Hematopoietic multipotent progenitor cell treated with erythropoietin and hydrocortisone succinate and interleukin-3 and kit ligand, for 6 days (in vitro differentiated cells): ENCODE data around the gene TNKS2.
A peak's percentile ranks its signal among the peaks of the same experiment; 100 is the strongest.
"Not testable (repeated sequence)": the region's sequence is repeated elsewhere in the genome, so short reads cannot be mapped to it uniquely, and the experiment has no call there.

ENCODE experiments used
- DNase-seq: peaks from one replicate; pipeline ENCODE4 v3.0.0-alpha.2; 2015

Gene TNKS2

GRCh38 chr10:91797874-91798648, at the start of gene TNKS2:
Gene TNKS2, plus strand, starts transcription at chr10:91798426. Its CDS starts 265 bp downstream, at chr10:91798691.
- DNase-seq: peak; percentile 96

GRCh38 chr10:91749592-91749991, 48.6 kb upstream of the TNKS2 start:
- not testable (repeated sequence) for DNase-seq

GRCh38 chr10:91756286-91756685, 41.9 kb upstream of the TNKS2 start:
- peak; percentile 5 for DNase-seq

GRCh38 chr10:91758303-91759146, 39.7 kb upstream of the TNKS2 start:
- DNase-seq: peak; percentile 84

GRCh38 chr10:91759581-91759986, 38.6 kb upstream of the TNKS2 start:
- DNase-seq: peak; percentile 27

- no peak for DNase-seq
Observed at GRCh38 chr10:91761721-91762120, 36.5 kb upstream of the TNKS2 start.

GRCh38 chr10:91762878-91763277, 35.3 kb upstream of the TNKS2 start:
- DNase-seq: peak; percentile 9

GRCh38 chr10:91766676-91767075, 31.6 kb upstream of the TNKS2 start:
- DNase-seq: no peak

GRCh38 chr10:91768123-91768522, 30.1 kb upstream of the TNKS2 start:
- DNase-seq: no peak

- peak; percentile 16 for DNase-seq
Observed at GRCh38 chr10:91771907-91772306, 26.3 kb upstream of the TNKS2 start.

GRCh38 chr10:91772461-91772860, 25.8 kb upstream of the TNKS2 start:
- no peak for DNase-seq

- DNase-seq: no peak
Observed at GRCh38 chr10:91772869-91773268, 25.4 kb upstream of the TNKS2 start.

GRCh38 chr10:91774571-91774970, 23.7 kb upstream of the TNKS2 start:
- DNase-seq: no peak

GRCh38 chr10:91775731-91776130, 22.5 kb upstream of the TNKS2 start:
- DNase-seq: no peak

GRCh38 chr10:91776266-91776665, 22.0 kb upstream of the TNKS2 start:
- DNase-seq: no peak

- DNase-seq: no peak
Observed at GRCh38 chr10:91778485-91778884, 19.7 kb upstream of the TNKS2 start.

- no peak for DNase-seq
Observed at GRCh38 chr10:91779011-91779605, 19.1 kb upstream of the TNKS2 start.

- no peak for DNase-seq
Observed at GRCh38 chr10:91782539-91782938, 15.7 kb upstream of the TNKS2 start.

GRCh38 chr10:91785830-91786229, 12.4 kb upstream of the TNKS2 start:
- DNase-seq: no peak

GRCh38 chr10:91787258-91787657, 11.0 kb upstream of the TNKS2 start:
- no peak for DNase-seq

- no peak for DNase-seq
Observed at GRCh38 chr10:91787810-91788209, 10.4 kb upstream of the TNKS2 start.

GRCh38 chr10:91788527-91788926, 9.7 kb upstream of the TNKS2 start:
- DNase-seq: no peak

GRCh38 chr10:91796331-91797047, 1.7 kb upstream of the TNKS2 start:
- DNase-seq: peak; percentile 52
